NCI-H2107 (cell line): ENCODE results near the gene ADD1.

ENCODE experiments used
- DNase-seq: peaks from one replicate; lab custom pipeline; 2025; lab: John Stamatoyannopoulos, UW

ADD1 gene

GRCh38 chr4:2859514-2859913 lies 15.9 kb downstream of the ADD1 start:
- DNase-seq = no peak

- DNase-seq = no peak
Observed at GRCh38 chr4:2860391-2861348, 17.0 kb downstream of the ADD1 start.

- DNase-seq = no peak
Observed at GRCh38 chr4:2861631-2862436, 18.2 kb downstream of the ADD1 start.

DNA sequence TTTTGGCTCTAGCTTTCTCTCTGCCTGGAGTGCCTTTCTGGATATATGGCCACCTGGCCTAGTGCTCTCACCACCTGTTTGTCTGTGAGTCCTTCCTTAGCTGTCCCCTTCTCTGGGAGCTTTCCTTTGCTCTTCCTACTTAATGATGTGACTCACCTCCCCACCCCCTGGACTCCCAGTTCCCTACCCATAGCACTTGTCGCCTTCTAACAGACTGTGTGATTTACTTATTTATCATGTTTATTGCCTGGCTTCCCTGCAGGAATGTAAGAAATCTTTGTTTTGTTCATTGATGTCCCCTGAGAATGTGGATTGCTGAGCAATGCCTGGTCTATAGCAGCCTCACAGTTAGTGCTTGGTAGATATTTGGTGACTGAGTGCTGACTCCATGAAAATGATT lies 18.9 kb downstream of the ADD1 start:
- DNase-seq = no peak

- no peak for DNase-seq
Observed at GRCh38 chr4:2863649-2864048, 20.0 kb downstream of the ADD1 start.

- no peak for DNase-seq
Observed at GRCh38 chr4:2865196-2865780, 21.6 kb downstream of the ADD1 start.

DNA sequence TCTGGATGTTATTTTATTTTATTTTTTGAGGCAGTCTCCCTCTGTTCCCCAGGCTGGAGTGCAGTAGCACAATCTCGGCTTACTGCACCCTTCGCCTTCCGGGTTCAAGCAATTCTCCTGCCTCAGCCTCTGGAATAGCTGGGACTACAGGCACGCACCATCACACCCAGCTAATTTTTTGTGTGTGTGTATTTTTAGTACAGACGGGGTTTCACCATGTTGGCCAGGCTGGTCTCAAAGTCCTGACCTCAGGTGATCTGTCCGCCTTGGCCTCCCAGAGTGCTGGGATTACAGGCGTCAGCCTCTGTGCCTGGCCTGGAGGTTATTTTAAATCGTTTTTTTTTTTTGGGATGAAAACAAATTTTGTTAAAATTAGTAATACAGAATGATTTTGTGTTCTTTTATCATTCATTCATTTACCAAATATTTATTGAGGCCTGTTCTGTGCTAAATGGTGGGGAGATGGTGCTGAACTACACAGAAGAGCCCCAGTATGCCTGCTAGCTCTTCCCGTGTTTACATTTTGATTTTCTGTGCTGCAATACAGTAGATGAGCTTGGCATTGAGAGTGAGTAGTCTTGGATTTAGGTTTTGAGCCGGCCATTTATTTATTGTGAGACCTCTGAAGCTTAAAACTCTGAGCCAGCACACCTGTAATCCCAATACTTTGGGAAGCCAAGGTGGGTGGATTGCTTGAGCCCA lies 22.7 kb downstream of the ADD1 start:
- no peak for DNase-seq

DNA sequence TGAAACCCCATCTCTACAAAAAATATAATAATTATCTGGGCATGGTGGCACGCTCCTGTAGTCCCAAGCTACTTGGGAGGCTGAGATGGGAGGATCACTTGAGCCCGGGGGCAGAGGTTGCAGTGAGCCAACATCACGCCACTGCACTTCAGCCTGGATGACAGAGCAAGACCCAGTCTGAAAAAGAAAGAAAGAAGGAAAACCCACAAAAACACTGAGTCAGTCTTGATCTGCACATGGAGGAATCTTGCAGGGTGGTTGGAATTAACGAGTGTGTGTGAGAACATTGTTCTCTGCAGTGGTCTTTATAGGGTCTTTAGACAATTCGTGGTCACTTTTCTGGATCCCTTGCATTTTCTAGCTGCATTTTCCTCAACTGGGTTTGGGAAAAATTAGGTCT lies 23.2 kb downstream of the ADD1 start:
- no peak for DNase-seq

DNA sequence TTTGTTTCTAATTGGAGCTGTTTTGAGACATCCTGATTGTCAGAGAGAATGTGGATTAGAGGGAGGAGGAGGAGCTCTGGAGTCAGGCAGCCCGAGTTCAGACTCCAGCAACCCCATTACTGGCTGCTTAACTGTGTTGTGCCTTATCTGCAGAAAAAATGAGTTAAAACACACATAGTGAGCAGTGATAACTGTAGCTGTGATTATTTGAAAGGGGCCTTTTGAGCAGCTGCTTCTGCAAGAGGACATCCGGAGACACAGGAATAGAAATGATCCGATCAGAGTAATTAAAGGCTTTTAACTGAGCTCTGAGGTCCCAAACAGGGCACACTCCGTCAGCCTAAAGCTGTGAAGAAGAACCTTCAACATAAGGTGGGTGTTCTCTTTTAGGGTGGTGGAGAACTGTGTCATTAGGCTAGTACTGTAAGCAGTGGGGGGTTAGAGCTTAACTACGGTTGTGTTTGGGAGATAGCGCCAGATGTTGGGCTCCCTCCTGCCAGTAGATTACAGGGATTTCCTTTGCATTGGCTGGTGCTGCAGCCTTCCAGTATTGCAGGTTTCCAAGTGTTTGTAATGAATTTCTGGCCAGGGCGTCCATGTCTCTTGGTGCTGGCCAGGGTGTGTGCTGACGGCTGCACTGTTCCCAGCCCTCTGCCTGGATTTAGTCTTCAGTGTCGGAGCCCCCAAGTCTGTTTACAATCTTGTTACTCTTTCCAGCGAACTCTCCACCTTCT lies 24.3 kb downstream of the ADD1 start:
- DNase-seq = no peak

- DNase-seq = no peak
Observed at GRCh38 chr4:2868877-2869487, 25.3 kb downstream of the ADD1 start.

DNA sequence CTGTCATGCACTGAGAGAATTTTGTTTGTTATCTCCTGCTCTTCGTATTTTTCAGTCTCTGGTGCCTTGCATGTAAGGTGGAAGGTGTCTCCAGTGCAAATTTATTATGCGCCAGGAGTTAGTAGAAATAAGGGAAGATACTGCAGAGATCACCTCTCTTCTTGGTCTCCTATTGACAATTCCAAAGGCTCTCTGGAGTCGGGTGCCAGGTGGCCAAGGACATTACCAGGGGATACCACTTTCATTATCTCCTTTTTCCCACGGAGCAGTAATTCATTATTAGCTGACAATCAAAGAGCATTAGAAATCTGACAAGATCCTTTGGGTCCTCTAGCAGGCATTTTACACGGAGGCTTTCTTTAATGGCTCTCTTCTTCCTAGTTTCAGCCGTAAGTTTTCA lies 26.0 kb downstream of the ADD1 start:
- DNase-seq = no peak

- DNase-seq = no peak
Observed at GRCh38 chr4:2870082-2870481, 26.4 kb downstream of the ADD1 start.

- no peak for DNase-seq
Observed at GRCh38 chr4:2871466-2871865, 27.8 kb downstream of the ADD1 start.

DNA sequence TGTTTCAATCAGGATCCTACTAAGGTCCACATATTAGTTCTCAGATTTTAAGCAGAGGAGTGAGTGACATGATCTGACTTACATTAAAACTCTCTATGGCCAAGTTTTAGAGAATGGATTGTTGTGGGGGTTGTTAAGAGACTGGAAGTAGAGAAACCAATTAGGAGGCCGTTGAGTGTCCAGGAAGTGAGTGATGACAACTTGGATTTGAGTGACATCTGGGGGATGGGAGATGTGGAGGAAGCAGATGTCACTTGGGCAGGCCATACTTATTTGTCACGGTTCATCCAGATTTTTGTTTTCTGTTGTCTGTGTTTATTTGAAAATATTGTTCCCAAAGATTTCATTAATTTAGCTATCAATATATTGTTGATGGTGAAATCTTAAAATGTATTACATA lies 28.3 kb downstream of the ADD1 start:
- DNase-seq = no peak

DNA sequence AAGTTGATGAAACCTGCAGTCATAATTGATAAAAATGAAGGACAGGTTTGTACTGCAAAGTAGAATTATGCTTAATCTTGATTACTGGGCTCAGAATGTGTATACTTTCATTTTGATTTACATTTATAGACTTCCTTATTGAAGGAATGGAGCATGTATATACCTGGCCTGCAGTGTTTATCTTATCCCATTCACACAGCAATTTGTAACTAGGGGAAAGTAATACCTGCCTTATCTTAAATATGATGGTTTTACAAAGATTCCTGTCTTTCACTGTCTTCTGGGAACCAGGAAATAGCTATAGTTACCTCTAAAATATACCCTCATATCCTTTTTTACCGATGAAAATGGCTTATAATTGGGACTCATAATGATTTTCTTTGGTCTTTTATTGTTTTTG lies 29.7 kb downstream of the ADD1 start:
- DNase-seq = no peak

DNA sequence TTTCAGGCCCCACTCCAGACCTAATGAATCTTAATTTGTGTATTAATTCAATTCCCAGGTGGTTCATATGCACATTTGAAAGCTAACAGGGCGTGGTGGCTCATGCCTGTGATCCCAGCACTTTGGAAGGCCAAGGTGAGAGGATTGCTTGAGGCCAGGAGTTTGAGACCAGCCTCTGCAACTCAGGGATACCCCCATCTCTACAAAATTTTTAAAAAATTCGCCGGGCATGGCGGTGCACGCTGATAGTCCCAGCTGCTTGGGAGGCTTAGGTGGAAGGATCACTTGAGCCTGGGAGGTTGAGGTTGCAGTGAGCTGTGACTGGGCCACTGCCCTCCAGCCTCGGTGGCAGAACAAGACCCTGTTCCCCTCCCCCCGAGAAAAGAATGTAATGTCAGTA lies 31.2 kb downstream of the ADD1 start:
- DNase-seq = no peak

- no peak for DNase-seq
Observed at GRCh38 chr4:2875556-2875955, 31.9 kb downstream of the ADD1 start.

DNA sequence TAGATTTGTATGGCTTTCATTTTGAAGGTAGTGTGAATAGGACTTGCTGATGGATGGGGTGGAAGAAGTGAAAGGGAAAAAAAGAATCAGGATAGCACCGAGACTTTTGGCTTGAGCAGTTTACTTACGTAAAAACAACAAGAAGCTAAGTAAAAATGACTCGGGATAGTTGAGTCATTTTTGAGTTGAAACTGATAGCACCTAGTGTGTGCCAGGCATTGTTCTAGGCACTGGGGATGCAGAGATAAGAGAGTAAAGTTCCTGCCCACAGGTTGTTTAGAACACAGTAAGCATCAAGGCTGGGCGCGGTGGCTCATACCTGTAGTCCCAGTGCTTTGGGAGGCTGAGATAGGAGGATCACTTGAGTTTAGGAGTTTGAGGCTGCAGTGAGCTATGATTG lies 34.7 kb downstream of the ADD1 start:
- DNase-seq = no peak

DNA sequence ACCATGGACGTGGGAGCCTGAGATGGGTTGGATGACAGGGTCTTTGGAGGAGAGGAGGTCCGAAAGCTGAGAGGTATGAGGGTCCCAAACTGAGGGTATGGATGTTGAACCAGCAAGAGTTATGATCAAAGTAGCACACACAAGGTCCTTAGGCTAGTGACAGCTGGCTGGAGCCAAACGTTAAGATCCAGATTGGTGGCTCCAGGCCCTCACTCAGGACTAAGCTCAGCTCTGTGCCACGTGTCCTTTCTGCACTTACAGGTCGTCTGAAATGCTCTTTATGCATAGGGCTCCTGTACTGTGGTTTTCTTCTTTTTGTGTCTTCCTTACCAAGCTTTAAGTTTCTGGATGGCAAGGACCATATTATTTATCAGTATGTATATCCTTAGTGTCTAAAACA lies 35.4 kb downstream of the ADD1 start:
- no peak for DNase-seq

GRCh38 chr4:2881431-2881830 lies 37.8 kb downstream of the ADD1 start:
- DNase-seq = no peak

GRCh38 chr4:2882341-2882740 lies 38.7 kb downstream of the ADD1 start:
- no peak for DNase-seq
